ENCODE results near the gene OR4D5.

GRCh38 chr11:123901867-123902266, 37.5 kb upstream of the OR4D5 start, which contains the start of gene OR8D4:
- TF ChIP-seq GATA2 (IDR thresholded peaks at IDR 0.05; ENCODE audit: low read depth, low read length) (no peak), GATA3 (IDR thresholded peaks at IDR 0.05; ENCODE audit: low read depth, low read length) (no peak)
